Calu3 (cell line): ENCODE results near the gene TCF15. TPM values are rescaled to one million over a fixed set of nuclear protein-coding genes. Genes with fewer than 3 reads are reported as not detected.

Source experiments
- BruUV-seq: library from RNA; stranded (reverse); fragments of 400-500 nt; replicated peaks from 2 replicates; lab custom pipeline; 2021; lab: Mats Ljungman, UMichigan
- CTCF ChIA-PET: fragments of 300-600 bp; sonication (Branson Sonifier 250); formaldehyde crosslinking; loops from one replicate; lab custom pipeline; 2022; ENCODE audit warnings: antibody characterized with exemption; lab: Charles Lee
- DNase-seq: peaks from one replicate; pipeline ENCODE4 v3.0.0; 2022
- H3K27ac Mint-ChIP-seq: one replicate; pipeline ENCODE4 v1.8.0; 2022; ENCODE audit warnings: mixed read lengths; ENCODE audit not compliant: unreplicated experiment
- H3K27me3 Mint-ChIP-seq: one replicate; pipeline ENCODE4 v1.8.0; 2022; ENCODE audit warnings: mixed read lengths; ENCODE audit not compliant: unreplicated experiment
- H3K36me3 Mint-ChIP-seq: one replicate; pipeline ENCODE4 v1.8.0; 2022; ENCODE audit warnings: mild to moderate bottlenecking, moderate library complexity, mixed read lengths; ENCODE audit not compliant: insufficient read depth, unreplicated experiment
- H3K4me1 Mint-ChIP-seq: one replicate; pipeline ENCODE4 v1.8.0; 2022; ENCODE audit warnings: mild to moderate bottlenecking, low read depth, mixed read lengths; ENCODE audit not compliant: unreplicated experiment
- H3K4me3 Mint-ChIP-seq: one replicate; pipeline ENCODE4 v1.8.0; 2022; ENCODE audit warnings: mild to moderate bottlenecking, low read depth, moderate library complexity, mixed read lengths; ENCODE audit not compliant: unreplicated experiment
- H3K9me3 Mint-ChIP-seq: one replicate; pipeline ENCODE4 v1.8.0; 2022; ENCODE audit warnings: low read depth, mixed read lengths; ENCODE audit not compliant: unreplicated experiment
- intact Hi-C: fragments of 100-400 bp; cut with micrococcal nuclease; formaldehyde crosslinking; loops from one replicate; pipeline ENCODE4 v1.10.0; 2022; ENCODE audit not compliant: unreplicated experiment
- total RNA-seq: library from RNA; stranded (reverse); gene quantifications from 2 replicates; pipeline ENCODE4 v1.2.3, GENCODE V29; 2022
- TF ChIP-seq, protein P1 (sequence below): fragments of 200-600 bp; IDR thresholded peaks from one replicate; pipeline ENCODE4 v1.8.0; 2022; ENCODE audit warnings: antibody characterized with exemption; ENCODE audit not compliant: unreplicated experiment

TCF15 gene
- total RNA-seq, 1 experiment from 2014 or later: not detected

GRCh38 chr20:608970-609369 lies 1.1 kb downstream of the TCF15 start:
- intact Hi-C loops: no loop called here
- Mint-ChIP-seq H3K27me3 (peaks cover 69% of the 10 kb centered on the region), H3K9me3 (no peaks in the 10 kb centered on the region), H3K27ac (no peak overlapping the region), H3K4me1 (no peaks in the 10 kb centered on the region), H3K36me3 (no peaks in the 10 kb centered on the region), H3K4me3 (no peak overlapping the region)
- TF ChIP-seq, protein P1, sequence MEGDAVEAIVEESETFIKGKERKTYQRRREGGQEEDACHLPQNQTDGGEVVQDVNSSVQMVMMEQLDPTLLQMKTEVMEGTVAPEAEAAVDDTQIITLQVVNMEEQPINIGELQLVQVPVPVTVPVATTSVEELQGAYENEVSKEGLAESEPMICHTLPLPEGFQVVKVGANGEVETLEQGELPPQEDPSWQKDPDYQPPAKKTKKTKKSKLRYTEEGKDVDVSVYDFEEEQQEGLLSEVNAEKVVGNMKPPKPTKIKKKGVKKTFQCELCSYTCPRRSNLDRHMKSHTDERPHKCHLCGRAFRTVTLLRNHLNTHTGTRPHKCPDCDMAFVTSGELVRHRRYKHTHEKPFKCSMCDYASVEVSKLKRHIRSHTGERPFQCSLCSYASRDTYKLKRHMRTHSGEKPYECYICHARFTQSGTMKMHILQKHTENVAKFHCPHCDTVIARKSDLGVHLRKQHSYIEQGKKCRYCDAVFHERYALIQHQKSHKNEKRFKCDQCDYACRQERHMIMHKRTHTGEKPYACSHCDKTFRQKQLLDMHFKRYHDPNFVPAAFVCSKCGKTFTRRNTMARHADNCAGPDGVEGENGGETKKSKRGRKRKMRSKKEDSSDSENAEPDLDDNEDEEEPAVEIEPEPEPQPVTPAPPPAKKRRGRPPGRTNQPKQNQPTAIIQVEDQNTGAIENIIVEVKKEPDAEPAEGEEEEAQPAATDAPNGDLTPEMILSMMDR: no peak
- CTCF ChIA-PET: no interaction called here
- BruUV-seq: no TSS peak
- DNase-seq: no peak

GRCh38 chr20:607476-607875 lies 2.6 kb downstream of the TCF15 start:
- intact Hi-C loops: no loop called here
- peaks cover 65% of the 10 kb centered on the region for H3K27me3 Mint-ChIP-seq

GRCh38 chr20:605237-605636 lies 4.9 kb downstream of the TCF15 start:
- Mint-ChIP-seq H3K9me3 (no peaks in the 10 kb centered on the region), H3K27me3 (peaks cover 45% of the 10 kb centered on the region), H3K27ac (no peak overlapping the region), H3K4me1 (no peaks in the 10 kb centered on the region), H3K36me3 (no peaks in the 10 kb centered on the region), H3K4me3 (no peak overlapping the region)
- no peak for DNase-seq
- CTCF ChIA-PET: no interaction called here
- TF ChIP-seq, protein P1: no peak
- no TSS peak for BruUV-seq
- intact Hi-C loops: no loop called here

More at GRCh38 chr20:607476-607875, 2.6 kb downstream of the TCF15 start:
- DNase-seq: no peak
- Mint-ChIP-seq H3K36me3 (no peaks in the 10 kb centered on the region), H3K9me3 (no peaks in the 10 kb centered on the region), H3K4me1 (no peaks in the 10 kb centered on the region), H3K27ac (no peak overlapping the region), H3K4me3 (no peak overlapping the region)
- CTCF ChIA-PET: interaction anchor here (0.6 to 1.1 kb wide), 2 partner anchors 19 to 256 kb away, joined by 3 to 4 read pairs; no protein-coding TSS in a partner anchor
- TF ChIP-seq, protein P1: no peak
- no TSS peak for BruUV-seq

GRCh38 chr20:603116-603640 lies 6.9 kb downstream of the TCF15 start:
- CTCF ChIA-PET: no interaction called here
- Mint-ChIP-seq H3K4me1 (no peaks in the 10 kb centered on the region), H3K27me3 (peaks cover 40% of the 10 kb centered on the region), H3K4me3 (no peak overlapping the region), H3K36me3 (no peaks in the 10 kb centered on the region), H3K9me3 (no peaks in the 10 kb centered on the region), H3K27ac (no peak overlapping the region)
- TF ChIP-seq, protein P1: no peak
- intact Hi-C loops: no loop called here
- no TSS peak for BruUV-seq
- DNase-seq: no peak
